ENCODE measurements around the gene CAPN2.
"Not testable (repeated sequence)": the region's sequence is repeated elsewhere in the genome, so short reads cannot be mapped to it uniquely, and the experiment has no call there.

CAPN2 gene

DNA sequence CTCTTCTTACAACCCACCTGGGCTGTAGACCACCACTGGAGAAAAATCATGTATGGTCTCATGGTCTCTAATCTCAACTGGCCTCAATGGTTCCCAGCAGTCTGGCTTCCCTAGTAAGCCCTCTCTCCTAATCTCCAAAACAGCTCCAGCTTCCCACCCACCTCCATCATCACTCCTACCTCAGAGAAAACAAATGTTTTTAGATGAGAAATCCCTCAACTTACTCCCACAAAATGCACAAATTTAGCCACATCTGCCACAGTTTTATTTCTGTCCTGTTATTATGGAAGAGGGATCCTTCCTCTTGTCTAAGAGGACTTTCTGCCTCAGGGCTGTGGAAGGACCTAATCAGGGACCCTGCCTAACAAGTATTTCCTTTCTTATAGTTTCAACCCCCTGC is 101.3 kb downstream of the CAPN2 start:
- no peaks in the 10 kb centered on the region for H3K9me3 ChIP-seq (ENCODE audit: control insufficient read depth, low read length)
- H3K4me1 ChIP-seq: no peaks in the 10 kb centered on the region
- no peak overlapping the region for H3K9ac ChIP-seq
- no peaks in the 10 kb centered on the region for H3K27me3 ChIP-seq (ENCODE audit: control insufficient read depth, insufficient read depth, low read length)
- H3K27ac ChIP-seq: no peak overlapping the region
- H3K79me2 ChIP-seq: no peaks in the 10 kb centered on the region
- TF ChIP-seq, protein P1, sequence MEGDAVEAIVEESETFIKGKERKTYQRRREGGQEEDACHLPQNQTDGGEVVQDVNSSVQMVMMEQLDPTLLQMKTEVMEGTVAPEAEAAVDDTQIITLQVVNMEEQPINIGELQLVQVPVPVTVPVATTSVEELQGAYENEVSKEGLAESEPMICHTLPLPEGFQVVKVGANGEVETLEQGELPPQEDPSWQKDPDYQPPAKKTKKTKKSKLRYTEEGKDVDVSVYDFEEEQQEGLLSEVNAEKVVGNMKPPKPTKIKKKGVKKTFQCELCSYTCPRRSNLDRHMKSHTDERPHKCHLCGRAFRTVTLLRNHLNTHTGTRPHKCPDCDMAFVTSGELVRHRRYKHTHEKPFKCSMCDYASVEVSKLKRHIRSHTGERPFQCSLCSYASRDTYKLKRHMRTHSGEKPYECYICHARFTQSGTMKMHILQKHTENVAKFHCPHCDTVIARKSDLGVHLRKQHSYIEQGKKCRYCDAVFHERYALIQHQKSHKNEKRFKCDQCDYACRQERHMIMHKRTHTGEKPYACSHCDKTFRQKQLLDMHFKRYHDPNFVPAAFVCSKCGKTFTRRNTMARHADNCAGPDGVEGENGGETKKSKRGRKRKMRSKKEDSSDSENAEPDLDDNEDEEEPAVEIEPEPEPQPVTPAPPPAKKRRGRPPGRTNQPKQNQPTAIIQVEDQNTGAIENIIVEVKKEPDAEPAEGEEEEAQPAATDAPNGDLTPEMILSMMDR (IDR thresholded peaks at IDR 0.05): no peak
- H3K36me3 ChIP-seq (ENCODE audit: control insufficient read depth, insufficient read depth, low read length): no peaks in the 10 kb centered on the region
- H3K4me2 ChIP-seq (ENCODE audit: low read length): no peak overlapping the region
- H2AFZ ChIP-seq: no peak overlapping the region
- H3K4me3 ChIP-seq (ENCODE audit: low read depth, low read length): no peak overlapping the region

DNA sequence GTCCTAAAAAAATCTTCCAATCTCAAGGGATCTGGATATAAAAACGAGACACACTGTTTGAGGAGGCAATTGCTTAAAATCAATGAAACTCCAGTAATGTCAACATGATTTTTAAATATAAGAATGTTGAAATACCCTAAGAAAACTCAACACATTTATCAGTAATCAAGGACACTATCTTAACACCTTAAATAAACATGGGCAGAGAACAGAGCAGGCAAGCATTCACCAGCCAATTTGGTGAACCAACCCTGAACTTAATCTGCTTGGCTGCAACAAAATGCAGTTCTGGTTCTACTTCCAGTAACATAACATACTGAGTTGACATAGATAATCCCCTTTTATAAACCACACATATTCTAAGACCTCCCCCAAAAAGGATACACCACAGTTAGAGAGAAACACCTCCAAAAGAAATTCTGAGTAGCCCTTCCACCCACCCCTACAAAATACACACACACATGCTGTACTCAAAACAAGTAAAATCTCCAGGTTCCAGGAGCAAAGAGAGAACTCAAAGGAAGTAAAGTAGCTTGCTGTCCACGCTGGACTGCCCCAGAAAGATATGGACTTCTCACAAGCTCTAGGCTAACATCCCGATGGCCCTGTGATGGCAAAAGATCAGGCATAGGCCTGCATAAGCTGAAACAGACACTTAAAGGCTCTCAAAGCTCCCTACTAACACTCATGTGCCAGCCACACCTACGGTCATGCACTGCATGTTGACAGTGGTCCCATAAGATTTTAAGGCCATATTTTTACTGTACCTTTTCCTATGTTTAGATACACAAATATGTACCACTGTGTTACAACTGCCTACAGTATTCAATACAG is 102.9 kb downstream of the CAPN2 start:
- Histone ChIP-seq H2AFZ (no peak overlapping the region), H3K36me3 (ENCODE audit: control insufficient read depth, insufficient read depth, low read length) (no peaks in the 10 kb centered on the region), H3K4me3 (ENCODE audit: low read depth, low read length) (no peak overlapping the region), H3K4me1 (no peaks in the 10 kb centered on the region), H3K4me2 (ENCODE audit: low read length) (no peak overlapping the region), H3K79me2 (no peaks in the 10 kb centered on the region), H3K9ac (no peak overlapping the region), H3K9me3 (ENCODE audit: control insufficient read depth, low read length) (no peaks in the 10 kb centered on the region), H3K27ac (no peak overlapping the region), H3K27me3 (ENCODE audit: control insufficient read depth, insufficient read depth, low read length) (no peaks in the 10 kb centered on the region)
- TF ChIP-seq, protein P1 (IDR thresholded peaks at IDR 0.05): no peak

DNA sequence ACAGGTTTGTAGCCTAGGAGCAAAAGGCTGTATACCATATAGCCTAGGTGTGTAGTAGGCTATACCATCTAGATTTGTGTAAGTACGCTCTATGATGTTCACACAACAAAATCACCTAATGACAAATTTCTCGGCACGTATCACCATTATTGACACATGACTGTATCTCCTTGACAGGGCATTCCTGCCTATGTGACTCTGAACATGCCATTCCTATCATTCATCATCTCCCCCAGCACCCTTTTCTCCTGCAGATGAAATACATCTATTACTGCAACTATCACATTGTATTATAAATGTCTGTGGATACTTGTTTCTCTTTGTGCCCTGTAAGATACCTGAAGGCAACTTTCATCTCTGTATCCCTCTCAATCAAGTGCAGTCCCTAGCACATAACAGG is 103.5 kb downstream of the CAPN2 start:
- no peak overlapping the region for H3K4me2 ChIP-seq (ENCODE audit: low read length)
- H3K79me2 ChIP-seq: no peaks in the 10 kb centered on the region
- no peaks in the 10 kb centered on the region for H3K36me3 ChIP-seq (ENCODE audit: control insufficient read depth, insufficient read depth, low read length)
- no peaks in the 10 kb centered on the region for H3K27me3 ChIP-seq (ENCODE audit: control insufficient read depth, insufficient read depth, low read length)
- H2AFZ ChIP-seq: no peak overlapping the region
- no peaks in the 10 kb centered on the region for H3K9me3 ChIP-seq (ENCODE audit: control insufficient read depth, low read length)
- TF ChIP-seq, protein P1 (IDR thresholded peaks at IDR 0.05): no peak
- no peak overlapping the region for H3K9ac ChIP-seq
- H3K4me1 ChIP-seq: no peaks in the 10 kb centered on the region
- H3K4me3 ChIP-seq (ENCODE audit: low read depth, low read length): no peak overlapping the region
- no peak overlapping the region for H3K27ac ChIP-seq

DNA sequence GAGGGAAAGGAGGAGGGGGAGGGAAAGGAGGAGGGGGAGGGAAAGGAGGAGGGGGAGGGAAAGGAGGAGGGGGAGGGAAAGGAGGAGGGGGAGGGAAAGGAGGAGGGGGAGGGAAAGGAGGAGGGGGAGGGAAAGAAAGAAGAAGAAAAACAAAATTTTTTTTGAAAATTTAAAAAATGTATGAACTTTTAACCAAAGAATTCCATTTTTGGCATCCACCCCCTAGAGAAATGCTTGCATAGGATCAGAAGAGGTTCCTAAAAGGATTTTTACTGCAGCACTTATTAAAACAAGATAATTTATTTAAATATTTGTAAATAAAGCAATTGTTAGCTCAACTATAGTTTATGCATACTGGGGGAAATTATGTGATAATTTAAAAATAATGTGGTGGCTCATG is 104.9 kb downstream of the CAPN2 start:
- not testable (repeated sequence) for H3K9ac ChIP-seq; H3K27me3 ChIP-seq (ENCODE audit: control insufficient read depth, insufficient read depth, low read length); H3K9me3 ChIP-seq (ENCODE audit: control insufficient read depth, low read length); H3K4me2 ChIP-seq (ENCODE audit: low read length); H3K79me2 ChIP-seq; H3K36me3 ChIP-seq (ENCODE audit: control insufficient read depth, insufficient read depth, low read length); H2AFZ ChIP-seq; H3K4me3 ChIP-seq (ENCODE audit: low read depth, low read length); H3K4me1 ChIP-seq; H3K27ac ChIP-seq

DNA sequence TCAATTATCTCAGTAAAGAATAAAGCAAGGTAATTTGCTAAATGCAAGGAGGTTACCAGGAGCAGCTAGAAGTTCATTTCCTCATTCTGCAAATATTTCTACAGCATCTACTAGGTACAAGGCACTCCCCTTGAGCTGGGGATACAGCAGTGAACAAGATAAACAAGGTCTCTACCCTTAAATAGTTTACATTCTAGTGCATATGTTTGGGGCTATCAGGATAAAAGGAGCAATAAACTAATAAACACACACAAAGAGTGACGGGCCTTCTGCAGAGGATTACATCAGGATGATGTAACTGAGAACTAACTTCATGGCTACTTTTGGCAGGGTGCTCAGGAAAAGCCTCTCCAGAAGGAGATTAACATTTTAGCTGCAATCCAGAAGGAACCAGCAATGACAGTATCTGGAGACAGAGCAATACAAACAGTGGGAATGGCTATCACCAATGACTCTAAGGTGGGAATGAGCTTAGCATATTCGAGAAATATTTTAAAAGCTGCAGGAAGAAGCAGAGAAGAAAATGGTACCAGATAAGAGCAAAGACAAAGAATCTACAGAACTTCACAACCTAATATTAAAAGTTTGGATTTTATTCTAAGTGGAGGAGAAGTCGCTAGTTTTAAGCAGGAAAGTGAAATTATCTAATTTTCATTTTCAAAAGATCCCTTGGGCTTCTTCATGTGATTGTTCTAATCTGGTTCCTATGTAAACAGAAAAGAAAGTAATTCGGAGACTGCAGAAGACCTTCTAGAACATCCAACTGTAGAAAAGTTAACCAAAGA is 107.6 kb downstream of the CAPN2 start:
- TF ChIP-seq, protein P1 (IDR thresholded peaks at IDR 0.05): no peak
- Histone ChIP-seq H3K9me3 (ENCODE audit: control insufficient read depth, low read length) (no peaks in the 10 kb centered on the region), H3K4me1 (no peaks in the 10 kb centered on the region), H2AFZ (no peak overlapping the region), H3K4me2 (ENCODE audit: low read length) (no peak overlapping the region), H3K27me3 (ENCODE audit: control insufficient read depth, insufficient read depth, low read length) (no peaks in the 10 kb centered on the region), H3K27ac (no peak overlapping the region), H3K9ac (no peak overlapping the region), H3K36me3 (ENCODE audit: control insufficient read depth, insufficient read depth, low read length) (no peaks in the 10 kb centered on the region), H3K79me2 (peaks cover 1% of the 10 kb centered on the region), H3K4me3 (ENCODE audit: low read depth, low read length) (no peak overlapping the region)

All from parathyroid adenoma (tissue), 2 donors.